ENCODE data around the gene STK10.

The STK10 gene

DNA sequence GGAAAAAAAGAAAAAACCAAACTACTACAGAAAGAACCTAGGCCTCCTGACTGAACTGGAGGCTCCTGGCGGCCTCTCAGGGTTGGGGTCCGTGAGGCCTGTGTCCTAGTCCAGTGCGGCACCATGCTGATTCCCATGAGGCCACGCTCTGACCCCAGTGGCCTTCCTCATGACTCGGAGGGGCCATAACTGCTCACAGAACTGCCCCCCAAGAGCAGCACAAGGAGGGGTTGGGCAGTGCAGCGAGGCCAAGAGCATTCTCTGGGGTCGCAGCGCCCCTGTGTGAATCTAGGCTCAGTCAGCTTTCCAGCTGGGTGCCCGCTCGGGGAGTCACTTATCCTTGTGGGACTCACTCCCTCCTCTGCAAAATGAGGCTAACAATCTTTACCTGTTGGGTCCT is 102.3 kb downstream of the STK10 start:
- DNase-seq, result no peak

DNA sequence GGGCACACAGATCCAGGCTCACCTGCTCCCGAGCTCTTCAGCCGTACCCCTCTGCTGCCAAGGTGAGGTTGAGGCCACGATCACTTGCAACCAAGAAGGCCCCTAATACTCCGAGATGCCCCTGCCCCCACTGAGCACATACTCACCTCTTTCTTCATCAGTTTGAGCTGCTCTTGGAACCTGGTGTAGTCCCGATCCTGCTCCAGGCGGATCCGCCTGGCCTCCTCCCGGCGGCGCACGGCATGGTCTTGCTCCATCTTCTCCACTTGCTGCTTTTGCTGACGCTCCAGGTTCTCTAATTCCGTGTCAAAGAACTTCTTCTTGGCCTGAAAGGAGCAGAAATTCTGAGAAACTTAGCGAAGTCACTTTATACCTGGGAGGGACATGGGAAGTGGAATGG is 105.8 kb downstream of the STK10 start:
- DNase-seq, result no peak

DNA sequence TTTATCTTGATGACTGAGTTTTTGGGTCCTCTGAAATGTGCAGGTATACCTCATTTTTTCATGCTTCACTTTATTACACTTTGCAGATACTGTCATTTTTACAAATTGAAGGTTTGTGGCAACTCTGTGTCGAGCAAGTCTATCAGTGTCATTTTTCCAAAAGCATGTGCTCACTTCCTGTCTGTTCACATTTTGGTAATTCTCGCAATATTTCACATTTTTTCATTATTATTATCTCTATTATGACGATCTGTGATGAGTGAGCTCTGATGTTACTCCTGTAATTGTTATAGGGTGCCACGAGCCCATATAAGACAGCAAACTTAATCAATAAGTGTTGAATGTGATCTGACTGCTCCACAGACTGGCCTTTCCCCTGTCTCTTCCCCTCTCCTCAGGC is 108.1 kb downstream of the STK10 start:
- no peak for DNase-seq

DNA sequence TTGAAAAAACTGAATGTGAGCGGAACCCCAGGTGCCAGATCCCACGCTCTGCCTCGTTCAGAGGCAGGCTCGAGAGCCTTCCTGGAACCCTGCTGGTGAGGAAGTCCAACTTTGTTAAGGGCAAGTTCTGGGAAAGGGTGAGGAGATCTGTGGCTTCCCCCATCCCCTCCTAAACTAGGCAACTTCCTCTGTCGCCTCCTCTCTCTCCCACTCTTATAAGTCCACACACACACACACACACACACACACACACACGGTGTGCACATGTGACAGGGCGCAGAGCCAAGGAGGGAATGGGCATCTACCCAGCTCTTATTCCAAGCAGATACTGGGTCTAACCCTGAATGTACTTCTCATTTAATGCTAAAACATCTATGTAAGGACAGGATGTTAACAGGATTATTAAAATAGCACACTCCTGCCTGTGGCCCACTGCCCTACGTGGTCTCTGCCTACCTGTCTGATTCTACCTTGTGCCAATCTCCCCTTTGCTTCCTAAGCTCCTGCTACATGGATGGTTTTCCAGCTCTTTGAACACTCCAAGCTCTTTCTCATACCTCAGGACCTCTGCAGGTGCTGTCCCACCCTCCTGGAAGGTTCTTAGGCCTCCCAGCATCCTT is 109.2 kb downstream of the STK10 start:
- no peak for DNase-seq

DNA sequence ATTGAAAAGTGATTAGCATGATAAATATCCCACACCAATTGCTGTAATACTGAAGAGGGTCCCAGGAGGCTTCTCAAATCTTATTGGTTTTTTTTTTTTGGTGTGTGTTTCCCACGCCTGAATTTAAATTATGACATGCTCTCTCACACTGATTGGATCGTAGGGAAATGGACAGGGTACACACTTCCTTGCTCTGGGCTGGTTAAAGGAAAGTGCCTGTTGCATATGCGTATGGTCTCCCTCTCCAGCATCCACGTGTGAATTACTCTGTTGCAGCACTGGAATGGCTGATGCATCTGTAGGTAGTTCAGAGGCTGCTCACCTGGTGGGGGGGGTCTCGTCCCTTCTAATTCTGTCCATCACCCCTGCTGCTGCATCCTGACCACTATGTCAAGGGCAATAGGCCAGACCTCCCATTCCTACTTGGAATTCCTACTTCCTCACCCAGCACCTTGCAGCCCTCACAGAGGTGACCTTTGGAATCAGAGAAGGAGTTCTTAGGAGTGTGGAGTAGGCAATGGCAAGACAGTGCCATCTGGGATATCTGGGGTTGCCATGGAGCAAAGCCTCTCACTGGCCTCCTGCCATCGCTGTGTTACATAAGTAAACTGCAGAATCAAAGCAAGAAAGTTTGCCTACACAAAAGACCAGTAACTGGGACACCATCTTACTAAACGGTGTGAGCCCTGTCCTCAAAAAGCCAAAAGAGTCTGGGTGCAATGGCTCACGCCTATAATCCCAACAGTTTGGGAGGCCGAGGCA is 110.2 kb downstream of the STK10 start:
- DNase-seq, result no peak

DNA sequence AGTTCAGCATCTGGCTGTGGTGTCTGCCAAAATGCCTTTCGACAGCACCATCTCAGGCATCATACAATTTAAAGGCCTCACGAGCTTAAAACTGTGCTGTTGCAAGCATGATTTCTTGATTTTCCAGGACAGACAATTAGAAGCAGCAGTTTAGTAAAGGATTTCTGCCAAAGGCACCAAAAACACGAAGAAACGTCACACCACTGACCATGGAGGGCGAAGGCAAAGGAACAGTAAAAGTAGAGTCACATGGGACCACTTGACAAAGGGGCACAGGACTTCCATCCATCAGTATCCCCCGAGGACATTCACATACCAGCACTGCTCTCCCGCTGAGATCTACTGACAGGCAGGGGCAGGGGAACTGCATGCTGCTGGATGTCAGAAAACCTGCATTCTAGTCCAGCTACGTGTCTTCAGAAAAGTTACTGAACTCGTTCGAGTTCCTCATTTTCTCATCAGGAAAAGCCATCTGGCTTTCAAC is 111.2 kb downstream of the STK10 start:
- no peak for DNase-seq

DNA sequence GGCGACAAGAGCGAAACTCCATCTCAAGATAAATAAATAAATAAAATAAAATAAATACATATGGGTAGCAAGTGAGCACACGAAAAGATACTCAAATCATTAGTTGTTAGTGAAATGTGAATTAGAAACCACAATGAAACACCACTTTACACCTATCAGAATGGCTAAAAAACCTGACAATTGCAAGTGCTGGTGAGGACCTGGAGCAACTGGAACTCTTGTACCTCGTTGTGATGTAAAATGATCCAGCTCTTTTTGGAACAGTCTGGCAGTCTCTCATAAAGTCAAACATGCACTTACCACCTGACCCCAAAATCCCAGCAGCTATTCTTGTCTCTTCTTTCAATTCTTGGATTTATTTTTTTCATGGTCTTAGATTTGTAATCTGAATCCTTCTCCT is 112.4 kb downstream of the STK10 start:
- DNase-seq, result no peak

DNA sequence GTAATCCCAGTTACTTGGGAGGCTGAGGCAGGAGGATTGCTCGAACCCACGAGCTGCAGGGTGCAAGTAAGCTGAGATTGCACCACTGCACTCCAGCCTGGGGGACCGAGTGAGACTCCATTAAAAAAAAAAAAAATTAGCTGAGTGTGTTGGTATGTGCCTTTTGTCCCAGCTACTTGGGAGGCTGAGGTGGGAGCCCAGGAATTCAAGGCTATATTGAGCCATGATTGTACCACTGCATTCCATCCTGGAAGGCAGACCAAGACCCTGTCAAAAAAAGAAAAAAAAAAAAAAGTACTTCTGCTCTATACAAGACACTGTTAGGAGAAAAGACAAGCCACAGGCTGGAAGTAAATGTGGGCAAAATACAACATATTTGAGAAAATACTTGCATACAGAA is 113.1 kb downstream of the STK10 start:
- no peak for DNase-seq

DNA sequence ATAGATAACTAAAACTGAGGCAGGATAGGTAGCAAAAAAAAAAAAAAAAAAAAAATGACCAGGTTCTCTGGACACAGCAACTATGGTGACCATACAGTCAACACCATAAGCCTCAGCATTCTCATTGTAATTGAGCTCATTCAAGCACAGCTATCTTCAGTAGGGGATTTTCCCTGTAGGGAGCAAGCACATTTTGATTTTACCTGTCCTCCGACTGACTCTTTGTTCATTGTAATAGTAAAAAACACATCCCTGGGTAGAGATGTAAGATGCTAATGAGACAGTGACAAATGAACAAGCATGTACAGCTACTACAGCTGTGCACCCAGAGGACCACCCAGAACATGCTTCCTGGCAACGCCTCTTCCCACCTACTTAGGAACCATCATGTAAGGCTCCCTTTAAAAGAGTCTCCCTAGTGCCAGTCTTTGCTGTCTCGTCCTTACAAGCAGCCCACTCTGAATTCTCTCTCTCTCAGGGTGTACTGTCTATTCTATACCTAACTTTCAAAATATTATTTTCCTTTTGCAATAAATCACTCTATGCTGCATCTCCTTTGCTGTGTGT is 116.6 kb downstream of the STK10 start:
- DNase-seq, result no peak

DNA sequence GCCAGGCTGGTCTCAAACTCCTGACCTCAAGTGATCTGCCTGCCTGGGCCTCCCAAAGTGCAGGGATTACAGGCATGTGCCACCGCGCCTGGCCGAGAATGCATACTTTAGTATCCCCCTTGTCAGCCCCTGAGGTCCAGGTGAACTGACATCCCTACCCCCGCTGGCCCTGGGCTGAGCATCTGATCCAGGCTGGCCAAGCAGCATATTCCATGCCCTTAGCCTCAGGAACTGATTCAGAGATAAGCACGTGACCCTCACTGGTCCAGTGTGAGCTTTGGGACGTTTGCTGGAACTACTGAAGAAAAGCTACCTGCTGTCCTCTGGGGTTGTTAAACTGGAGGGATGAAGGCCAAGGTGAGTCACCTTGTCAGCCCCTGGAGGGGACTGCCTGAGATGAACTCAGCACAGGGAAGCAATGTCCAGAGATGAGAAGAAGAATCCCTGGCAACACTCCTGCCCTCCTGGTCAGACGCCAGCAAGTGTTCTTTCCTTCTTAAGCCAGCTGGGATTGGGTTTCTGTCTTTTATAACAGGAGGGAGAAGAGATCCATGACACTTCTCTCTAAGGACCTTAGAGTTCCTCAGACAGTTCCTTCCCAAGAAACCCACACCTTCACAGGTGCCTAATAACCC is 122.5 kb downstream of the STK10 start:
- DNase-seq, result no peak

DNA sequence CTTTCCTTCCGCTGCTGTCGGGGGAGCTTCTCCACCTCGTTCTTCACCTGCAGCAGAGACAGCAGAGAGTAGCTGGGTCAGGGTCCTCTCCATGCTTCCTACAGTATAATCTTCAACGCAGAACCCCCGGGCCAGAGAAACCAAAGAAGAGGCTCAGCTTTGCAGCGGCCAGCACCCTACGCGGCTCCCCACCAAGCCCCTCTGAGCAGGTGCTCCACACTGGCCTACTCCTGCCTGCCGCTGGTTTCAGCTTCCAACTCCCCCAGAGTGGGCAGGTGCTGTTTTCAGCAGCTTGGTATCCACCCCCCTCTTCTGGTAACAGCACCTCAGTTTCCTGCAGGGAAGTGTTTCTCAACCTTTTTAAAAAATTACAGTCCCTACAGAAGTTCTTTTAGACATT is 123.3 kb downstream of the STK10 start:
- no peak for DNase-seq

DNA sequence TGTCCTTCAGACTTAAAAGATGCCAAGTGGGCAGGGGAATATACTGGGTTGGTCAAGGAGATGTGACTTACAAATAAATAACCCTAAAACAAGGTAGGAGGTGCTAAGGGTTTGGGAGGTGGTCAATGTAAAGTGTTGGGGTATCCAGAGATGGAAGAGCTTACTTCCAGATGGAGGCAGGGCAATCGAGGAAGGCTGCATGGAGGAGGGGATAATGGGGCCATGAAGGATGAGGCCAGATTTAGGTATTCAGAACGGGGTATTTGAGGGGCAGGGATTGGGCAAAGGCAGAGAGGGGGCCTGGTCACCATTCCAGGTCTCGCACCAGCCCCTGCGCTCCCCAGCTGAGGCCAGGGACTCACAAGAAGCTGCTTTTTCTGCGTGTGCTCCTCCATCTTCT is 123.7 kb downstream of the STK10 start:
- DNase-seq, result no peak

DNA sequence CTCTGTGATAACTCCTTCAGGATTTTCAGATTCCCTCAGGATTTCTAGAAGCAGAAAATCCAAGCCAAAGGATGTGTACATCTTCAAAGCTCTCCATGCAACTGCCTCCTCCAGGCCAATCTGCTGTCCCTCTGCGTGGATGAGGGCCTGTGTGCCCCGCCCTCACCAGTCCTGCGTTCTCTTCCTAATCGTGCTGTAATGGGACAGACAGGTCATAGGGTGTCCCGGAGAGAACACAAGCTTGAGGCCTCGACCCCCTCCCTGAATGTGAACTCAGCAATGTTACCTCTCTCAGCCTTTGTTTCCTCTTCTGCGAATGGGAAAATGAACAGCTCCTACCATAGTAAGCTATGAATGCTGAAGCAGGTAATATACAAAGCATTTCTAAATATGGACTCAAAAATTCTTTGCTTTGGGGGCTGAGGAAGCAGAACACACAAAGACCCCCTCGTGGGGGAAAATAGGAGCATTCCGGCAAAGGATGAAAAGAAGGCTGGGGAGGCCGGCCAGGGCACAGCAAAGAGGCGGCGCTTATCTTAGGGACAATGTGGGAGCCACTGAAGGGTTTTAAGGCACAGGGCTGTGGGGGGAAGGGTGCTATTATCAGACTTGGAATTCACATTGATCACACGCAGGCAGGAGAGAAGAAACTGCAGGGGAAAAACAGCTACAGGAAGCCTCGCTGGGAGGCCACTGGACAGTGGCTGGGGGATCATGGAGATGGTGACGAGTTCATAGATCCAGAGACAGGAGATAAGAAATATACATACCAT is 124.4 kb downstream of the STK10 start:
- no peak for DNase-seq

DNA sequence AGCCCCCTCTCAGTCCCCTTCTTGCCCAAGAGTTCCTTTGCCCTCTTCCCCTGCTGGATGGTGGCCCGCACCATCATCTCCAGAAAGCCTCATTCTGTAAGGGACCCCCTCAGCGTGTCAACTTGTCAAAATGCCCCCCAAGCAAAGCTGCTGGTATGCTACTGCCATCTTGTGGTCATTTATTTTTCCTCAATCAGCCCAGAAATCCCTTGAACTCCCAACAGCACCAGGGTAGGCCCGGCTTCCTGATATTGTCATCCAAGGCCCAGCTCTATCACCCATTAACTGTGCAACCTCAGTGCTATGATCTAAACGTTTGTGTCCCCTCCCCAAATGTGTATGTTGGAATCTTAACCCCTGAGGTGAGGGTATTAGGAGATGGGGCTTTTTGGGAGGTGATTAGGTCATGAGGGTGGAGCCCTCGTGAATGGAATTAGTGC is 128.3 kb downstream of the STK10 start:
- DNase-seq, result no peak

DNA sequence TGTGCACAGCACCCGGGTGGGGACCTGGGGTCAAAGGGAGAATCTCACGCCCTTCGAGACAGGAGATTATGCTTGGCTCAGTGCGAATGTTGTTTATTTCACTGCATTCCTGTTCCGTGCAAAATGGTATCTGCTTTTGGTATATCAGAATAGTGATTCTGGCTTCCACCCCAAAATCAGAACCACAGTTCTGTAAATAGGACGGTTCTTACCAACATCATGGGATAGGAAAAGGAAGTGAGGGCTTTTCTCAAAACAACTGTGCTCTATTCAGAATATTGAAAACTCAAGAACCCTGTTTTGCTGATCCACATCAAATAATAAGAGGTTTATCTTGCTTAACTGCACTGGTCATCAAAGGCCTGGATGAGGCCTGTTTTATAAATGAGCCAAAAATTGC is 129.9 kb downstream of the STK10 start:
- DNase-seq, result no peak

DNA sequence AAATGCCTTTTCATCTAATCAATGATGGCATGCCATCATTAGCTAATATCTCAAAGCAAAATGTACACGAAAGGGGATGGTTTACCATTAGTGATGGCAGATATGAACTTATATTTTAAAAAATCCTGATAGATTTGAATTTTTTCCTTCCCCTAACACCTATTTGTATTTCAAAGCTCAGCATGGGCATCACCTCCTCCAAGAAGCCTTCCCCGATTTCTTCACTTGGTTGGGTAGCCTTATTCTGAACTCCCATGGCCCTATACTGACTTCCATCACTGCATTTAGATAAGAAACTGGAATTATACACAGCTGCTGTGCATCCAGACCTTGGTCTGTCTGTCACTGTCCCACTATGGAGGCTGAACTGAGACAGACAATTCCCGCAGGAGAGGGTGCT is 132.0 kb downstream of the STK10 start:
- DNase-seq, result no peak

DNA sequence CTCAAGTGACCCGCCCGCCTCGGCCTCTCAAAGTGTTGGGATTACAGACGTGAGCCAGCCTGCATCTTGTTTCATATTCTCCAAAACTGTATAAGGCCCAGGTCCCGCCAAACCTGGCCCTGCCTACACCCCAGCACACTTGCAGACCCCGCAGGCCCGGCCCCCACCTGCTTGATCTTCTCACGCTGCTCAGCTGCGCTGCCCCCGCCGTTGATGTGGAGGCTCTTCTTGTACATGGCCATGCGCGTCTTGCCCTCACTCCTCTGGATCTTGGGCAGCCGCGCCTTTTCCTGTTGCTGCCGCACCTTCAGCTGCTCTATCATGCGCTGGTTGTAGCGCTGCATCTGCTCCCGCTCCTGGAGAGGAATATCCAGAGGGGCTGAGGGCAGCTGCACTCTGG is 132.6 kb downstream of the STK10 start:
- DNase-seq, result no peak

DNA sequence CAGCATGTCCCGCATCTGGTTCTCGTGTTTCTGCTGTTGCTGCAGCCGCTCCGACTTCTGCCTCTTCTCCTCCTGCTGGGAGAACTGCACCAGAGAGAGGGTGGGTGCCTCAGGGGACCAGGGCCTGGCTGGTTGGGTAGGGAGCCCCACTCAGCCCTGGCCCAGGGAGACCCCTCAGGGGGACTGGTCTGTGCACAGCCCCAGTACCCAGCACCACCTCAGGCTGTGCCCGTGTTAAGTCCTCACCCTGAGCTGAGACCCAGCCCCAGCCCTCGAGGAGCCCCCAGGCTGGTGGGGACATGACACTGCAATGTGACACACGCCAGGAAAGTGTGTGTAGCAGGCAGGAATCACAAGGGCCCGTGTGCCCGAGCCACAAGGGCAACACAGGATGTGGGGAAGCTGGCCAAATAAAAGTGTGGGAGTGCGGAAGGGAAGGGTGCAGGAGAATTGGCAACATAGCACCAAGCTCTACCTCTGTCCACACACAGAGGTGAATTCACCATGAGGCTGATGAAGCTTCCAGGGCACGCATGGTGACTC is 133.3 kb downstream of the STK10 start:
- no peak for DNase-seq

DNA sequence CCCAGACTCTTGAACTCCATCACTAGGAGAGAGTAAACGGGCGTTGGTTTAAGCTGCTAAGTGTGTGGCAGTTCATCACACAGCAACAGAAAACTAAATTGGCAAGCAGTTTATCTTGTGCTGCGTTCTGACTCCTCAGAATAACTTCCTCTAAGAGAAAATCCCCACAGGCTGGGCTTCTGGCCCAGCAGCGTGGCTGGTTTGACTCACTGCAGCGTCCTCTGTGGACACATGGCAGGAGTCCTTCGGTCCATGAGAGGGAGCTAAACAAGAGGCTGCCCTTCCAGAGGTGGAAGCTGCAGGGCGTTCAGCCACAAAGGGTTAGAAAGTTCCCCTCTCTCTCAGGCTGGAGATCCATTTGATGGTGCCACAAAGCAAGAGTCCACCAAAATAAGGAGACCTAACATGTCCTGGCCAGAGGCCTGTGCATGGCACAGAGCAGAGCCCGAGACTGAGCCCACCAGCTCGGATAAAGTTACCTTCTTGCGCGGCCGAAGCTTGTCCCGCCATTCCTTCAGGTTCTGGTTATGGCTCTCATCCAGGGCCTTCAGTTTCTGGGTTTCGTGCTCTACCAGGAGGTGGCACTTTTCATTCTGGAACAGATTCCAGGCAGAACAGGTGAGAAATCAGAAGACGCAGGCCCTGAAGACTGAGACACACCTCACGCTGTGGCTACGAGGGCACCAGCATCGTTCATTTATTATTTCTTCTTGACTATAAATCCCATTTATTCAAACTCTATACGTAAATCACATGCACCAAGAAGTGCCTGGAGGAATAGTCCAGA is 135.4 kb downstream of the STK10 start:
- DNase-seq, result no peak

DNA sequence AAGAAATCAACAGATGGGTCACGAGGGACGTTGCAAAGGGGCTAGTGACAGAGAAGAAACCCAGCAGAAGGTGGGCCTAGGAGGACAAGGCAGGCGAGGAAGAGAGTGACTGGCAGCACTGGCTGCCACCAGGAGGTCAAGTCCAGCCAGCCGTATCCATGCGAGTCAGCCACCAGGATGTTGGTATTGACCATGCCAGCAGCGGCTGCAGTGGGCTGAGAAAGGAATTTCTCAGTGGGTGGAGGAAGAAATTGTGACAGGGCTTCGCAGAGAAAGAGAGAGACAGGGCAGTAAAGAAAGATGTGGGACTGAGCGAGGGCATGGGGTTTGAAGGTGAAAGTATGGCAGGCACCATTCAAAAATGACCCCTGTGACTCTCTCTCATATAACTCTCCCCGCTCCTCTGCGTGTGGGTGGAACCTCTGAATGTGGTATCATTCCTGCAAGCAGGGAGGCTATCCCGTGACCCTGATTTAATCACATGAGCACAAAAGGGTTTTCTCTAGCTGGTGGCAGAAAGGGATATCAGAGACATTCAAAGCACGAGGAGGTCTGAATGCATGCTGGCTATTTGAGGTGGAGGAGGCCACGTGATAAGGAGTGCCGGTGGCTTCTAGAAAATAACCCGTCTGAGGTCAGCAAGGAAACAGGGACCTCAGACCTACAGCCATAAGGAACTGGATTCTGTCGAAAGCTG is 136.2 kb downstream of the STK10 start:
- no peak for DNase-seq

DNA sequence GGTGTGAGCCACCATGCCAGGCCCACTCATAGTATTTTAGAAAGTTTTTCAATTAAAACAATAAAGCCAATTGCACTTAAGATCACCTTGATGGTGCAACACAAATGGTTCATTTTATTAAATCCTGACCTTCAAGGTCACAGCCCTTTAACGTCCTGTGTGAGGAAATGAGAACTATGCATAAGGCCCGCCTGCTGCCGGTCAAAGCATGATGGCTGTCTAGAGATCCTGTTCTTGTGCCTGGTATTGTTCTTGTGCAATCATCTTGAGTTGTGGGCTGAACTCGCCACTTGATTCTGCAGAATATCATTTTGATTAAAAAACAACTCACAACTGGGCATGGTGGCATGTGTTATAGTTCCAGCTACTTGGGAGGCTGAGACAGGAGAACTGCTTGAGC is 137.9 kb downstream of the STK10 start:
- no peak for DNase-seq

Data from NCI-H526 treated with DMSO at 0.1 percent for 48 hours (cell line).